NCI-H460 (cell line): ENCODE results near the gene LRCH2. TPM values are rescaled to one million over a fixed set of nuclear protein-coding genes. Genes with fewer than 3 reads are reported as not detected.
"Not testable (repeated sequence)": the region's sequence is repeated elsewhere in the genome, so short reads cannot be mapped to it uniquely, and the experiment has no call there.

Experiments
- DNase-seq: peaks from one replicate; pipeline ENCODE4 v3.0.0-alpha.2; 2016; ENCODE audit warnings: low read depth; ENCODE audit errors: extremely low read depth
- polyA plus RNA-seq: library from polyadenylated mRNA; depleted of rRNA; stranded (reverse); fragments of >200 nt; gene quantifications from 2 replicates; pipeline ENCODE4 v1.2.3, GENCODE V29; 2014; cell fraction: nucleus; rRNA removed
- total RNA-seq: library from RNA; depleted of rRNA; stranded (reverse); fragments of >200 nt; shearing (Covaris generic); gene quantifications from 2 replicates; pipeline ENCODE4 v1.2.3, GENCODE V29; 2014; rRNA removed

The LRCH2 gene, protein sequence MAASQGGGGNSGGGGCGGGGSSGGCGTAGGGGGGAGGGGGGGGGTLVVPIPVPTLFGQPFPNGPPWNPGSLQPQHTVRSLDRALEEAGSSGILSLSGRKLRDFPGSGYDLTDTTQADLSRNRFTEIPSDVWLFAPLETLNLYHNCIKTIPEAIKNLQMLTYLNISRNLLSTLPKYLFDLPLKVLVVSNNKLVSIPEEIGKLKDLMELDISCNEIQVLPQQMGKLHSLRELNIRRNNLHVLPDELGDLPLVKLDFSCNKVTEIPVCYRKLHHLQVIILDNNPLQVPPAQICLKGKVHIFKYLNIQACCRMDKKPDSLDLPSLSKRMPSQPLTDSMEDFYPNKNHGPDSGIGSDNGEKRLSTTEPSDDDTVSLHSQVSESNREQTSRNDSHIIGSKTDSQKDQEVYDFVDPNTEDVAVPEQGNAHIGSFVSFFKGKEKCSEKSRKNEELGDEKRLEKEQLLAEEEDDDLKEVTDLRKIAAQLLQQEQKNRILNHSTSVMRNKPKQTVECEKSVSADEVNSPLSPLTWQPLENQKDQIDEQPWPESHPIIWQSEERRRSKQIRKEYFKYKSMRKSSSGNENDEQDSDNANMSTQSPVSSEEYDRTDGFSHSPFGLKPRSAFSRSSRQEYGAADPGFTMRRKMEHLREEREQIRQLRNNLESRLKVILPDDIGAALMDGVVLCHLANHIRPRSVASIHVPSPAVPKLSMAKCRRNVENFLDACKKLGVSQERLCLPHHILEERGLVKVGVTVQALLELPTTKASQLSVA
- 0.06 and 0.07 TPM in 2 replicates for total RNA-seq
- not detected in 2 replicates for polyA plus RNA-seq

DNA sequence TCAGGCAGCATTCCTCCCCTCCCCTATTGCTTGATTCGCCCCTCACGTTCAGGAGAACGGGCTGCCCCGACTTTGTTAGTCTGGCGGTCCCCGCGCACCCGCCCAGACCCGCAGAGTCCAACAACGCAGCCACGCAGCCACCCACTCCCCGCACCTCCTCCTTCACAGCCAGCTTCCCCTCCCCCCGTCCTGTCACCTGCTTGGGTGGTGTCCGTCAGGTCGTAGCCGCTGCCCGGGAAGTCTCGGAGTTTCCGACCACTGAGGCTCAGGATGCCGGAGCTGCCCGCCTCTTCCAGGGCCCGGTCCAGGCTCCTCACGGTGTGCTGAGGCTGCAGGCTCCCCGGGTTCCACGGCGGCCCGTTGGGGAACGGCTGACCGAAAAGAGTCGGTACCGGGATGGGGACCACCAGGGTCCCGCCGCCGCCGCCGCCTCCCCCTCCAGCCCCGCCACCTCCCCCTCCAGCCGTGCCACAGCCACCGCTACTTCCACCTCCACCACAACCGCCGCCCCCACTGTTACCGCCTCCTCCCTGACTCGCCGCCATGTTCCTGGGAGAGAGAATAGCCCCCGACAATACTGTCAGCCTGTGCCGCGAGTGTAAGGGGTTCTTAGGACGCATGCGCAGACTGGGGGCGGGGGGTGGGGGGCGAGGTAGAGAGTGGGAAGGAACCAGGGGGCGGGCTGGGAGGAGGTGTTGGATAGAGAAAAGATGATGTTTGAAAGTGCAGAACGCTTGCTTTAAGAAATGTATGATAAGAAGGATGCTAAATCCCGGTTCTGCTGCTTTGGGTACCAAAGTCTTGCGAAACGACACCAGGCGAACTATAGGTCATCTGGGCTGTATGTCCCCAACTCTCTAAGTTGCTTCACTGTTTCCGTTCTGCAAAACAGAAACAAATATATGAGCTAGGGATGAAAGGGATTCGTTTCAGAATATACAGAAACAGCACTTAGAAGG, at the start of gene LRCH2:
Gene LRCH2 (minus strand): TSS at position 600 of the 959 bp plus-strand sequence. CDS start 55 bp downstream, at position 545.
- DNase-seq = no peak

- no peak for DNase-seq
Measured at GRCh38 chrX:115269051-115269683, 35.3 kb upstream of the LRCH2 start.

- no peak for DNase-seq
Measured at GRCh38 chrX:115268421-115268820, 34.5 kb upstream of the LRCH2 start.

- DNase-seq = no peak
Measured at GRCh38 chrX:115266300-115266699, 32.4 kb upstream of the LRCH2 start.

GRCh38 chrX:115264009-115264408, 30.1 kb upstream of the LRCH2 start:
- DNase-seq = no peak

- DNase-seq = no peak
Measured at GRCh38 chrX:115261148-115261547, 27.3 kb upstream of the LRCH2 start.

GRCh38 chrX:115260330-115260729, 26.4 kb upstream of the LRCH2 start:
- no peak for DNase-seq

- no peak for DNase-seq
Measured at GRCh38 chrX:115259238-115259875, 25.5 kb upstream of the LRCH2 start.

- DNase-seq = no peak
Measured at GRCh38 chrX:115257711-115258110, 23.8 kb upstream of the LRCH2 start.

- DNase-seq = no peak
Measured at GRCh38 chrX:115255003-115255402, 21.1 kb upstream of the LRCH2 start.

GRCh38 chrX:115251458-115252233, 17.8 kb upstream of the LRCH2 start:
- no peak for DNase-seq

- DNase-seq = no peak
Measured at GRCh38 chrX:115237056-115237455, 3.2 kb upstream of the LRCH2 start.

DNA sequence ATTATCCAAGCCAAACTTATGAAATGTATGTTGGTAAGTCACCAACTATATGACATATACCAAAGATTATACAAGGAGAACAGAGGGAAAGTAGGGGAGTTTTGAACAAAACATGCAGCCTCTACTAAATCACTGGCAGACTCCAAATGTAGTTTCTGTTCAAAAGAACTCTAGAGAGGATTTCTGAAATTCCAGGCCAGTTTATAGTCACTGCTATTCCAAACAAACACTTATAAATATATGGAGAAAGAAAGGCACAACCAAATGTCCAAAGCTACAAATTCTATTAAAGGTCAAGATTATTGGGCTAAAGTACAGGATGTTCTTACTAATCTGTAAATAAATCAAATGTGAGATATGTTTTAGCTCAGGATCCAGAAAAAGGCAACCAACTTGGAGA, 2.7 kb upstream of the LRCH2 start:
- no peak for DNase-seq

- no peak for DNase-seq
Measured at GRCh38 chrX:115234461-115234860, 565 bp upstream of the LRCH2 start.

DNA sequence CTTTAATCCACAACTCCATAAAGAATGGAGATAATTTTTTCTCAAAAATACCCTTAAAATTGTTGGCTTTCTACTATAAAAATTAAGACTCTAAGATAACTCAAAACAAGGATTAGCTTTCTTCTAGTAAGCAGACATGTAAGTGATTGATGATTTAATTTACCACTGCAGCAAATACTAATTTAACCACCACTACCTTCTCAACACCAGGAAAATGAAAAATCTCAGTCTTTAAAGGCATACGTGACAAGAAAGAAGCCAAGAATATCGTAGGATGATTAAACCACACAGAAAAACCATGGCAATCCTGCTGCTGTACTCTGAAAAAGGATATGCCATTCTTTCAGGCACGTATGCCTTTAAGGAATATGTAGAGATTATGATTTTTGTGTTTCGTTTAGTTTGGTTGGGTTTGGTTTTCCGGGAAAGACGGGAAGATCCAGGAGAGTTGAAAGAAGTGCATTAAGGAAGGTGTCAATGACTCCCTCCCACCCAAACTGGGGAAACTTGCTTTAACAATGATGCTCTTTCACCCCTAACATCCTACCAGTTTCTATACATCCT, 881 bp downstream of the LRCH2 start:
- DNase-seq = no peak

DNA sequence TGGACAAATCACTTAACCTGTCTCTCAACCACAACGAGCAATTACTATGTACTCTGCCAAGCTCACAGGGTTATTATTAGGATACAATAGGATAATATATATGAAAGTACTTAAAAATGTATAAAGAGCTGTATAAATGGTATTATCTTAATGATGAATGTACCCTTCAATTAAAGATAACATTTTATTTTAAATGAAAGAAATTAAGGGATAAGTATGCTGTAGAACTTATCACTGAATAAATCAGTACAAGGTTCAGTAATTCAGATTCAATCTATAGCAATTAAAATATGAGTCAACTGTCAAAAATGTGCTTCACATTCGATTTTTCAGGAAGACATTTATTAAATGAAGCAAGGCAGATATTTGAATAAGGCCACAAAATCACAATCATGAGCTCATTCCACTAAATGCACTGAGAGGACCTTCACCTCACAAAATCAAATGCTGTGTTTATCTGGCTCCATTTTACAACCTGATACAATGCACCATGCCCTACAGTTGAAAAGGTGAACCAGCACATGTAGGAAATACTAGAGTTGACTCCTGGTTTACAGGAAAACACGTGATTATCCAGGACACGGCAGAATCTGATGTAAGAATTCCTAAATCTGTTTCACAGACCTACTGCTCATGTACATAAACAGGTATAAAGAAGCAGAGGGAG, 4.4 kb downstream of the LRCH2 start:
- no peak for DNase-seq

DNA sequence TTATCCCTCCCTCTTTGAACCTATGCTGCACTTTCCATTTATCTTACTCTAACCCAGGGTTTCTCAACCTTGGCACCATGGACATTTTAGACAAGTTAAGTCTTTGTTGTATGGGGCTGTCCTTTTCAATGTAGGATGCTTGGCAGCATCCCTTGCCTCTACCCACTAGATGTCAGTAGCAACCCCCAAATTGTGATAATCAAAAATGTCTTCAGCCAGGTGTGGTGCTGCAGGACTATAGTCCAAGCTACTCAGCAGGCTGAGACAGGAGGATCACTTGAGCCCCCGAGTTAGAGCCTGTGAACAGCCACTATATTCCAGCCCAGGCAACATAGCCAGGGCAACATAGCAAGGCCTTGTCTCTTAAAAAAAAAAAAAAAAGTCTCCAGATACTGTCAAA, 7.0 kb downstream of the LRCH2 start:
- peak; percentile 18 for DNase-seq

DNA sequence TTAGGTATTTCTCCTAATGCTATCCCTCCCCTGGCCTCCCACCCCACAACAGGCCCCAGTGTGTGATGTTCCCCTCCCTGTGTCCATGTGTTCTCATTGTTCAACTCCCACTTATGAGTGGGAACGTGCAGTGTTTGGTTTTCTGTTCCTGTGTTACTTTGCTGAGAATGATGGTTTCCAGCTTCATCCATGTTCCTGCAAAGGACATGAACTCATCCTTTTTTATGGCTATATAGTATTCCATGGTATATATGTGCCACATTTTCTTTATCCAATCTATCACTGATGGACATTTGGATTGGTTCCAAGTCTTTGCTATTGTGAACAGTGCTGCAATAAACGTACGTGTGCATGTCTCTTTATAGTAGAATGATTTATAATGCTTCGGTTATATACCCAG, 16.6 kb downstream of the LRCH2 start:
- DNase-seq = not testable (repeated sequence)
